Trophoblast cell (in vitro differentiated cells and primary cell): ENCODE measurements around the gene CCDC92.

Experiments
- DNase-seq, 2 donors: peaks; one replicate each; pipeline ENCODE4 v3.0.0-alpha.2; 2016
- H2AFZ ChIP-seq: 2 replicates; pipeline ENCODE4 v1.6.1; 2013; ENCODE audit warnings: low read length, moderate library complexity, mild to moderate bottlenecking; ENCODE audit not compliant: insufficient read depth, poor library complexity
- H2AK5ac ChIP-seq: 2 replicates; pipeline ENCODE4 v1.6.1; 2013; ENCODE audit warnings: mild to moderate bottlenecking, low read length
- H2BK120ac ChIP-seq: 2 replicates; pipeline ENCODE4 v1.6.1; 2013; ENCODE audit warnings: low read length, mild to moderate bottlenecking, moderate library complexity; ENCODE audit not compliant: insufficient read depth, poor library complexity
- H2BK12ac ChIP-seq: 2 replicates; pipeline ENCODE4 v1.6.1; 2013; ENCODE audit warnings: mild to moderate bottlenecking, low read length, moderate library complexity
- H2BK5ac ChIP-seq: 2 replicates; pipeline ENCODE4 v1.6.1; 2013; ENCODE audit warnings: low read length, low read depth, moderate library complexity, mild to moderate bottlenecking; ENCODE audit not compliant: poor library complexity
- H3K14ac ChIP-seq: 2 replicates; pipeline ENCODE4 v1.6.1; 2013; ENCODE audit warnings: mild to moderate bottlenecking, low read length
- H3K18ac ChIP-seq: 2 replicates; pipeline ENCODE4 v1.6.1; 2013; ENCODE audit warnings: mild to moderate bottlenecking, low read length
- H3K23ac ChIP-seq: 2 replicates; pipeline ENCODE4 v1.6.1; 2013; ENCODE audit warnings: low read length
- H3K27ac ChIP-seq: 2 replicates; pipeline ENCODE4 v1.5.1; 2013; ENCODE audit warnings: low read depth, mild to moderate bottlenecking, inconsistent platforms, low read length, moderate library complexity
- H3K27me3 ChIP-seq: 2 replicates; pipeline ENCODE4 v1.6.1; 2013; ENCODE audit warnings: inconsistent platforms, mild to moderate bottlenecking, low read length, moderate library complexity; ENCODE audit not compliant: insufficient read depth
- H3K36me3 ChIP-seq, 2 experiments: 1 replicate in 1 of 2; 2 replicates in 1 of 2; pipeline ENCODE4 v1.6.1; 2013; ENCODE audit warnings: low read length in 2 of 2, mild to moderate bottlenecking in 2 of 2, moderate library complexity in 1 of 2; ENCODE audit not compliant: insufficient read depth in 2 of 2, control insufficient read depth in 1 of 2
- H3K4ac ChIP-seq: 2 replicates; pipeline ENCODE4 v1.6.1; 2013; ENCODE audit warnings: low read depth, mild to moderate bottlenecking, low read length, moderate library complexity
- H3K4me1 ChIP-seq, 2 experiments: 1 replicate in 1 of 2; 2 replicates in 1 of 2; pipeline ENCODE4 v1.6.1; 2013; ENCODE audit warnings: low read length in 2 of 2, mild to moderate bottlenecking in 2 of 2, moderate library complexity in 1 of 2; ENCODE audit not compliant: insufficient read depth in 2 of 2, control insufficient read depth in 1 of 2
- H3K4me2 ChIP-seq: 2 replicates; pipeline ENCODE4 v1.6.1; 2013; ENCODE audit warnings: inconsistent platforms, mild to moderate bottlenecking, low read length, moderate library complexity
- H3K4me3 ChIP-seq: 2 replicates; pipeline ENCODE4 v1.5.1; 2013; ENCODE audit warnings: mild to moderate bottlenecking, low read depth, low read length, inconsistent platforms
- H3K79me1 ChIP-seq: one replicate; pipeline ENCODE4 v1.6.1; 2013; ENCODE audit warnings: low read length
- H3K79me2 ChIP-seq: 2 replicates; pipeline ENCODE4 v1.6.1; 2013; ENCODE audit warnings: low read length, mild to moderate bottlenecking; ENCODE audit not compliant: control insufficient read depth, insufficient read depth, poor library complexity
- H3K9ac ChIP-seq: 2 replicates; pipeline ENCODE4 v1.6.1; 2013; ENCODE audit warnings: mild to moderate bottlenecking, low read length
- H3K9me3 ChIP-seq: 2 replicates; pipeline ENCODE4 v1.6.1; 2013; ENCODE audit warnings: low read depth, mild to moderate bottlenecking, control low read depth, inconsistent platforms, low read length; ENCODE audit not compliant: insufficient read depth
- H4K12ac ChIP-seq: 2 replicates; pipeline ENCODE4 v1.6.1; 2013; ENCODE audit warnings: low read depth, mild to moderate bottlenecking, low read length, moderate library complexity
- H4K8ac ChIP-seq: 2 replicates; pipeline ENCODE4 v1.6.1; 2013; ENCODE audit warnings: low read depth, mild to moderate bottlenecking, low read length, moderate library complexity
- H4K91ac ChIP-seq: one replicate; pipeline ENCODE4 v1.6.1; 2013; ENCODE audit warnings: low read depth, mild to moderate bottlenecking, low read length, moderate library complexity
- WGBS: extraction: QIAGEN DNeasy Blood & Tissue Kit; methylation state at CpG from one replicate; pipeline ENCODE4 v1.1.7; 2013; ENCODE audit warnings: missing lambda C conversion rate; ENCODE audit not compliant: insufficient read length, insufficient coverage; ENCODE audit errors: extremely low coverage; 5-methylcytosine and 5-hydroxymethylcytosine counted together

Gene CCDC92

DNA sequence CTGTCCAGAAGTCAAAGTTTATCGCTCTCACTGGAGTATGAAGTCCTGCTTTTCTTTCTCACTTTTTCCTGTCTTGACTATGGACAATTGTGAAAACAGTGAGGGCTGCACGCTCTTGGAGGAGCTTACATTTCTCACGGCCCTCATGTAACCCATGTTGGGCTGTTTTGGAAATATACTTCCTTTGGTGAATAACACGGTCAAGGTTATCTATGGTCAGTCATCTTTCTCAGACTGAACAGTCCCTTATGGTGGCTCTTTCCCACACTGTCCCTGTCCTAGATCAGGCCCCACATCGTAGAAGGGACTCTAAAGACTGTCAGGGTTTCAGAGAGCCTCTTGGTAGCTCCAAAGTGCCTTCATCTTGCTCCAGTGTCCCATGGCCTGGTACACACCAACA, 7.2 kb downstream of the CCDC92 start:
- Histone ChIP-seq H3K4me3 (no peak overlapping the region), H3K36me3 (peaks cover 0 to 5% of the 10 kb centered on the region in 2 experiments), H3K9me3 (no peaks in the 10 kb centered on the region), H3K4me2 (no peak overlapping the region), H2AFZ (no peak overlapping the region), H3K79me1 (no peaks in the 10 kb centered on the region), H3K79me2 (no peaks in the 10 kb centered on the region), H2BK12ac (no peak overlapping the region), H4K12ac (no peak overlapping the region), H2BK120ac (no peak overlapping the region), H3K14ac (no peak overlapping the region), H4K91ac (no peak overlapping the region), H3K23ac (no peak overlapping the region), H3K27me3 (no peaks in the 10 kb centered on the region), H2BK5ac (no peak overlapping the region), H2AK5ac (no peak overlapping the region), H3K9ac (no peak overlapping the region), H3K4ac (no peak overlapping the region), H3K18ac (no peak overlapping the region), H3K27ac (no peak overlapping the region), H4K8ac (no peak overlapping the region), H3K4me1 (no peaks in the 10 kb centered on the region)
- no peak for DNase-seq
- WGBS: no CpG with 5 or more reads among the region's 5 CpGs

DNA sequence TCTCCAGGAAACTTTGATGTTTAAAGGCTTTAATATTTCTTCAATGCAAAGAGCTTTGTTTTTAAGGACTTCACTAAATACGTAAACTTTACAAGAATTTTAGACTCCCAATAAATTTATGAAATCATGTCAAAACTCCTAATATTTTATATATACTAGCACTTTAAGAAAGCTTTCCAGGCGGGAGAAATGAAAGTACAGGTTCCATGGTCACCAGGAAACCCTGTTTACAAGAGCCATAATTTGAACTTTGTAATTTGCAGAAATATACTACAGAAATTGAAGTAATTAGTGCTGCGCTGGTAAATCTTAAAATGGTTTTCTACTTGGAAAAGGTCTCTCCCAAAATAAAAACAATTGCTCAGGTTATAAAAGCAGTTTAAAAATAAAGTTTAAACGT, 8.8 kb downstream of the CCDC92 start:
- H3K14ac ChIP-seq: no peak overlapping the region
- no peak overlapping the region for H3K4me3 ChIP-seq
- H3K4me2 ChIP-seq: no peak overlapping the region
- H2BK12ac ChIP-seq: no peak overlapping the region
- no peaks in the 10 kb centered on the region for H3K9me3 ChIP-seq
- no peaks in the 10 kb centered on the region for H3K27me3 ChIP-seq
- H3K23ac ChIP-seq: no peak overlapping the region
- H3K36me3 ChIP-seq: peaks cover 0 to 5% of the 10 kb centered on the region in 2 experiments
- H3K9ac ChIP-seq: no peak overlapping the region
- DNase-seq: no peak
- no peak overlapping the region for H3K18ac ChIP-seq
- WGBS: no CpG with 5 or more reads among the region's 4 CpGs
- H4K8ac ChIP-seq: no peak overlapping the region
- H3K79me2 ChIP-seq: no peaks in the 10 kb centered on the region
- H2BK120ac ChIP-seq: no peak overlapping the region
- no peak overlapping the region for H2BK5ac ChIP-seq
- H3K79me1 ChIP-seq: no peaks in the 10 kb centered on the region
- no peak overlapping the region for H2AK5ac ChIP-seq
- peaks cover 1 to 2% of the 10 kb centered on the region in 2 experiments for H3K4me1 ChIP-seq
- no peak overlapping the region for H4K12ac ChIP-seq
- H3K27ac ChIP-seq: no peak overlapping the region
- no peak overlapping the region for H3K4ac ChIP-seq
- no peak overlapping the region for H4K91ac ChIP-seq
- no peak overlapping the region for H2AFZ ChIP-seq

GRCh38 chr12:123962513-123962912, 10.1 kb downstream of the CCDC92 start:
- Histone ChIP-seq H4K8ac (no peak overlapping the region), H2AFZ (no peak overlapping the region), H3K4me1 (peaks cover 4 to 5% of the 10 kb centered on the region in 2 experiments), H3K4me3 (no peak overlapping the region), H3K18ac (no peak overlapping the region), H2BK5ac (no peak overlapping the region), H2BK12ac (no peak overlapping the region), H3K4ac (no peak overlapping the region), H3K9me3 (no peaks in the 10 kb centered on the region), H4K91ac (no peak overlapping the region), H3K27ac (no peak overlapping the region), H3K27me3 (no peaks in the 10 kb centered on the region), H2BK120ac (no peak overlapping the region), H3K79me2 (no peaks in the 10 kb centered on the region), H3K23ac (no peak overlapping the region), H3K4me2 (no peak overlapping the region), H3K79me1 (no peaks in the 10 kb centered on the region), H4K12ac (no peak overlapping the region), H2AK5ac (no peak overlapping the region), H3K36me3 (peaks cover 0 to 5% of the 10 kb centered on the region in 2 experiments), H3K14ac (no peak overlapping the region), H3K9ac (no peak overlapping the region)
- WGBS: no CpG with 5 or more reads among the region's 5 CpGs
- DNase-seq: no peak

DNA sequence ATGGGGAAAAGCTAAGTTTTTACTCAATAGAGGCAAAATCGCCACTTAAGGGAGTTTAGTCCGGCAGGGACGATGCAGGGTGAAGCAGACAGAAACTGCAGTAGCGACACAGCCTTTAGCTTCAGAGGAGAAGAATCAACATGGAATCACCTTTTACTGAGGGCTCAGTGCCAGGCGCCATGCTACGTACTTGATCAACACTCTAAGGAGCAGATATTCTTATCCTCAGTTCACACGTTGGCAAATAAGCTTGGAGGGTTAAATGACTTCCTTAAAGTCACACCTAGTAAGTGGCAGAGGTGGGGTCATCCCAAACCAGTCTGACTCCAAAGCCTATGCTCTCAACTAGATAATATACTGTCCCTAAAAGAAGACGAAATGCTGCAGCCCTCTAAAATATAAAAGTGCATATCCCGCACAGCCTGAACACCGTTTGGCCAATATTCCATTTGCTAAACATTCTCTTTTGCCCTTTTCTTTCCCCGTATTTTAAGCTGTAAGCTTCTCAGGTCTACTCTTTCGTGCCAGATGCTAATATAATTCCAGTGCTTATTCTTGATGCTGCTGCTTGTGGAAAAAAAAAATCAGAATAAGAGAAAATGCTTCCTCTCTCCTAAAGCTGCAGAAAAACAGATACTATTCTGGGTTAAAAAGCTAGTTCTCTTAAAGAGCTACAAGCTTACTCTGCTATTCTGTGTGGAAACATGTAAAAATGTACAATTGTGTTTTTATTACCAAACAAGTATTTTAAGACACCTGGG, 10.9 kb downstream of the CCDC92 start:
- H3K4me1 ChIP-seq: peaks cover 5 to 7% of the 10 kb centered on the region in 2 experiments
- no peak overlapping the region for H2BK12ac ChIP-seq
- no peak overlapping the region for H3K4ac ChIP-seq
- H3K9me3 ChIP-seq: no peaks in the 10 kb centered on the region
- no peak overlapping the region for H3K4me3 ChIP-seq
- no peak overlapping the region for H3K23ac ChIP-seq
- no peak overlapping the region for H4K8ac ChIP-seq
- H3K4me2 ChIP-seq: no peak overlapping the region
- peaks cover 0 to 7% of the 10 kb centered on the region in 2 experiments for H3K36me3 ChIP-seq
- no peaks in the 10 kb centered on the region for H3K79me2 ChIP-seq
- H3K27me3 ChIP-seq: no peaks in the 10 kb centered on the region
- H3K9ac ChIP-seq: no peak overlapping the region
- no peak for DNase-seq
- H2BK5ac ChIP-seq: no peak overlapping the region
- H4K12ac ChIP-seq: no peak overlapping the region
- no peak overlapping the region for H4K91ac ChIP-seq
- no peak overlapping the region for H2BK120ac ChIP-seq
- no peak overlapping the region for H3K14ac ChIP-seq
- no CpG with 5 or more reads among the region's 12 CpGs for WGBS
- H2AK5ac ChIP-seq: no peak overlapping the region
- H2AFZ ChIP-seq: no peak overlapping the region
- no peaks in the 10 kb centered on the region for H3K79me1 ChIP-seq
- no peak overlapping the region for H3K27ac ChIP-seq
- H3K18ac ChIP-seq: no peak overlapping the region
